ENCODE results near the gene FBXW5.

FBXW5 gene

GRCh38 chr9:136957901-136958300, 13.4 kb upstream of the FBXW5 start:
- TF ChIP-seq ZNF70 (CRISPR knock-in tag; IDR thresholded peaks at IDR 0.05) (no peak), ZFP30 (CRISPR knock-in tag; IDR thresholded peaks at IDR 0.05) (no peak), ARNTL (CRISPR knock-in tag; IDR thresholded peaks at IDR 0.05; ENCODE audit: borderline replicate concordance, low read depth) (no peak), ZC3H10 (CRISPR knock-in tag; IDR thresholded peaks at IDR 0.05) (no peak), OSR1 (CRISPR knock-in tag; IDR thresholded peaks at IDR 0.05) (no peak), RARB (CRISPR knock-in tag; IDR thresholded peaks at IDR 0.05) (no peak), PATZ1 (CRISPR knock-in tag; IDR thresholded peaks at IDR 0.05; ENCODE audit: borderline replicate concordance) (no peak), ZNF8 (CRISPR knock-in tag; IDR thresholded peaks at IDR 0.05) (no peak), ESRRG (CRISPR knock-in tag; IDR thresholded peaks at IDR 0.05) (no peak), ZFP3 (CRISPR knock-in tag; IDR thresholded peaks at IDR 0.05) (no peak), BACH2 (CRISPR knock-in tag; IDR thresholded peaks at IDR 0.05; ENCODE audit: borderline replicate concordance) (no peak), TOX (CRISPR knock-in tag; IDR thresholded peaks at IDR 0.05; ENCODE audit: borderline replicate concordance) (no peak), CREB5 (CRISPR knock-in tag; IDR thresholded peaks at IDR 0.05; ENCODE audit: low read depth) (no peak), CSRNP3 (CRISPR knock-in tag; IDR thresholded peaks at IDR 0.05) (no peak), ZNF565 (CRISPR knock-in tag; conservative IDR thresholded peaks at IDR 0.05; ENCODE audit: low read depth) (no peak), CSDC2 (CRISPR knock-in tag; IDR thresholded peaks at IDR 0.05) (no peak)
- no peak for ATAC-seq

GRCh38 chr9:136957461-136957860, 12.9 kb upstream of the FBXW5 start:
- ATAC-seq, result no peak
- TF ChIP-seq ZFP3 (CRISPR knock-in tag; IDR thresholded peaks at IDR 0.05), result no peak
- TF ChIP-seq PATZ1 (CRISPR knock-in tag; IDR thresholded peaks at IDR 0.05; ENCODE audit: borderline replicate concordance), result no peak
- TF ChIP-seq POU6F1 (CRISPR knock-in tag; IDR thresholded peaks at IDR 0.05; ENCODE audit: borderline replicate concordance, low read depth), result no peak
- no peak for TF ChIP-seq BACH2 (CRISPR knock-in tag; IDR thresholded peaks at IDR 0.05; ENCODE audit: borderline replicate concordance)
- TF ChIP-seq ZNF8 (CRISPR knock-in tag; IDR thresholded peaks at IDR 0.05), result no peak

- TF ChIP-seq RARB (CRISPR knock-in tag; IDR thresholded peaks at IDR 0.05) (no peak), ZFP3 (CRISPR knock-in tag; IDR thresholded peaks at IDR 0.05) (no peak), PPARA (CRISPR knock-in tag; IDR thresholded peaks at IDR 0.05; ENCODE audit: borderline replicate concordance) (no peak), CREB5 (CRISPR knock-in tag; IDR thresholded peaks at IDR 0.05; ENCODE audit: low read depth) (no peak), PATZ1 (CRISPR knock-in tag; IDR thresholded peaks at IDR 0.05; ENCODE audit: borderline replicate concordance) (no peak), TCF4 (CRISPR knock-in tag; IDR thresholded peaks at IDR 0.05; ENCODE audit: borderline replicate concordance) (no peak), ZNF70 (CRISPR knock-in tag; IDR thresholded peaks at IDR 0.05) (no peak), CSRNP3 (CRISPR knock-in tag; IDR thresholded peaks at IDR 0.05) (no peak), ZC3H10 (CRISPR knock-in tag; IDR thresholded peaks at IDR 0.05) (no peak), ZNF8 (CRISPR knock-in tag; IDR thresholded peaks at IDR 0.05) (no peak), ESRRG (CRISPR knock-in tag; IDR thresholded peaks at IDR 0.05) (no peak), GLIS3 (CRISPR knock-in tag; IDR thresholded peaks at IDR 0.05) (no peak), ISL1 (CRISPR knock-in tag; IDR thresholded peaks at IDR 0.05) (no peak), SNAI2 (CRISPR knock-in tag; IDR thresholded peaks at IDR 0.05) (no peak), TOX (CRISPR knock-in tag; IDR thresholded peaks at IDR 0.05; ENCODE audit: borderline replicate concordance) (no peak), BACH2 (CRISPR knock-in tag; IDR thresholded peaks at IDR 0.05; ENCODE audit: borderline replicate concordance) (no peak)
- no peak for ATAC-seq
Observed at GRCh38 chr9:136956604-136957003, 12.1 kb upstream of the FBXW5 start.

Data from SK-N-SH treated with all-trans-retinoic acid at 6 μM for 48 hours (cell line).